ENCODE data around the gene HYDIN.
"Not testable (repeated sequence)": the region's sequence is repeated elsewhere in the genome, so short reads cannot be mapped to it uniquely, and the experiment has no call there.

HYDIN gene

GRCh38 chr16:70922164-70922563 is 308.4 kb downstream of the HYDIN start:
- FAIRE-seq; DNase-seq (ENCODE audit: extremely low spot score, insufficient read length, low read depth): not testable (repeated sequence)

- FAIRE-seq; DNase-seq (ENCODE audit: extremely low spot score, insufficient read length, low read depth): not testable (repeated sequence)
These were observed 309.9 kb downstream of the HYDIN start for GRCh38 chr16:70920661-70921060.

- not testable (repeated sequence) for FAIRE-seq; DNase-seq (ENCODE audit: extremely low spot score, insufficient read length, low read depth)
These were observed 342.3 kb downstream of the HYDIN start for GRCh38 chr16:70888208-70888607.

DNA sequence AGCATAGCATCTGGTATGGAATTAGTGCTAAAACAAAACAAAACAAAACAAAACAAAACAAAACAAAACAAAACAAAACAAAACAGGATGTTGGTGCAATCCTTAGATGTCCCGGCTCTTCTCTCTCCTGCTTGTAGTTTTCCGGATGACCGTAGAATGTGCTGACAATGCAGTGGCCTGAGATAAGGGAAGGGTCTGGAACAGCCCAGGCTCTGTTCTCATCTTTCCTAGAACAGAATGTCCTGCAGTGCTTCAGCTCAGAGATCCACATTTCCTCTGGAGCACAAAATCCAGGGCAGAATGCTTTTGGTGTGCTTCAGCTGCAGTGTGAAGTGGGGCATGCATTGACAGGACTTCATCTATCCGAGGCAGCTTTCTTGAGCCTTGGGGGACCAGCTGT is 345.9 kb downstream of the HYDIN start:
- DNase-seq (ENCODE audit: extremely low spot score, insufficient read length, low read depth); FAIRE-seq: not testable (repeated sequence)

DNA sequence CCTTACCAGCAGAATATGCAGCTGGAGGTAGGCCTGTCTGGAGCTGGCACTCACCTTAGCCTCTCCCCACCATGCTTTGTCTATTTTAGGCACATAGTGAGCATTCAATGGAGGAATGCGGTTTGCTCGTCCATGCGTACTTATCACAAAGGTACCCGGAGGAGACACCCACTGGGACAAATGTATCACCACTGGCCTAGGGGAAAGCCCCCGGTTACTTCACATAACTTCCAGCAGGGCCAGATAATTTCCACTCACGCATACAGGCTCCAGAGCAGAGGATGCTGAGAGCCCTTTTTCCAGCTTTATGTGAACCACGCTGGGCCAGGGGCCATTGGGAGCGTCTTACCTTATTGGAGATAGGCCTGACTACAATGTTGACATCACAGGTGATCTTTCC is 348.2 kb downstream of the HYDIN start:
- not testable (repeated sequence) for FAIRE-seq; DNase-seq (ENCODE audit: extremely low spot score, insufficient read length, low read depth)

DNA sequence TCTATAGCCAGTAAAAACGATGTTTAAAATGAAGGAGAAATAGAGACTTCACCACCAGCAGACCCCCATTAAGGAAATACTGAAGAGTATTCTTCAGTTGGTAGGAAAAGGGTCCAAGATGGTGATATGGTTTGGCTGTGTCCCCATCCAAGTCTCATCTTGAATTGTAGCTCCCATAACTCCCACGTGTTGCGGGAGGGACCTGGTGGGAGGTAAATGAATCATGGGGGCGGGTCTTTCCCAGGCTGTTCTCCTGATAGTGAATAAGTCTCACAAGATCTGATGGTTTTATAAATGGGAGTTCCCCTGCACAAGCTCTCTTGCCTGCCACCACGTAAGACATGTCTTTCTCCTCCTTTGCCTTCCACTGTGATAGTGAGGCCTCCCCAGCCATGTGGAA is 352.6 kb downstream of the HYDIN start:
- FAIRE-seq; DNase-seq (ENCODE audit: extremely low spot score, insufficient read length, low read depth): not testable (repeated sequence)

- FAIRE-seq; DNase-seq (ENCODE audit: extremely low spot score, insufficient read length, low read depth): not testable (repeated sequence)
These were observed 354.1 kb downstream of the HYDIN start for GRCh38 chr16:70876442-70876841.

- FAIRE-seq; DNase-seq (ENCODE audit: extremely low spot score, insufficient read length, low read depth): not testable (repeated sequence)
These were observed 365.8 kb downstream of the HYDIN start for GRCh38 chr16:70864698-70865097.

GRCh38 chr16:70861996-70862395 is 368.5 kb downstream of the HYDIN start:
- not testable (repeated sequence) for DNase-seq (ENCODE audit: extremely low spot score, insufficient read length, low read depth); FAIRE-seq

DNA sequence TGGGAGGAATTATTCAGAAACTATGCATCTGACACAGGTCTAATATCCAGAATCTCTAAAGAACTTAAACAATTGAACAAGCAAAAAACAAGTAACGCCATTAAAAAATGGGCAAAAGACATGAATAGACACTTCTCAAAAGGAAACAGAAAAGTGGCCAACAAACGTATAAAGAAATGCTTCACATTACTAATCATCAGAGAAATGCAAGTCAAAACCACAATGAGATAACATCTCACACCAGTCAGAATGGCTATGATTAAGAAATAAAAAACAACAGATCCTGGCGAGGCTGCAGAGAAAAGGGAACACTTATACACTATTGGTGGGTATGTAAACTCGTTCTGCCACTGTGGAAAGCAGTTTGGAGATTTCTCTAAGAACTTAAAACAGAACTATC is 379.2 kb downstream of the HYDIN start:
- not testable (repeated sequence) for DNase-seq (ENCODE audit: extremely low spot score, insufficient read length, low read depth); FAIRE-seq

DNA sequence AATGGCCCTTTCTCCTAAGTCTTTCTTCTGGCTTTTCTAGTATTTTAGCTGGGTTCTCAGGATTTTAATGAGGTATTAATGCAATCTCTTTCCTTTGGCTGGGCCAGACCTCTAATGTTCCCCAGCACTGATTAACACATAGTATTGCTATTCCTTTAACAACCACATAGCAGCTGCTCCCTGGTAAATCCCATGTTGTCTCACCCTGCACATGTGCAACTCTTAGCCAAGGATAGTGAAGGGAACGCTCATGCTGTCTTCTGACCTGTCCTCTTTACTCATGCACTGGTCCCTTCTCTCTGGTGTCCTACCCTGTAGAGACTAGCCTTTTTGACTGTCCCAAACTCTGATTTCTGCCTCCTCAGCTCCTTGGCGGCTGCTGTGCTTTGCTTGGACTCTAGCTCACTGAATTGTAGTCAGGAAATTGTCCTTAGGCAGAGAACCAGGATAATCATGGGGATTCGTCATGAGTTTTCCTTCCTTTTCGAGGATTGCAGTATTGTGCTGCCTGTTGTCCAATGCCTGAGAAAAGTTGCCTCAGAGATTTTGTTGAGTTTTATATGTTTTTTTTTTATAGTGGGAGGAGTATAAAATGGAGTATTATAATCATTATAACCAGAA is 406.9 kb downstream of the HYDIN start:
- FAIRE-seq; DNase-seq (ENCODE audit: extremely low spot score, insufficient read length, low read depth): not testable (repeated sequence)

- not testable (repeated sequence) for FAIRE-seq; DNase-seq (ENCODE audit: extremely low spot score, insufficient read length, low read depth)
These were observed 407.8 kb downstream of the HYDIN start for GRCh38 chr16:70822734-70823133.

- not testable (repeated sequence) for FAIRE-seq; DNase-seq (ENCODE audit: extremely low spot score, insufficient read length, low read depth)
These were observed 412.4 kb downstream of the HYDIN start for GRCh38 chr16:70818088-70818487.

GRCh38 chr16:70809392-70810060 is 421.0 kb downstream of the HYDIN start:
- FAIRE-seq: no peak
- no peak for DNase-seq (ENCODE audit: extremely low spot score, insufficient read length, low read depth)

- FAIRE-seq (no peak), DNase-seq (ENCODE audit: extremely low spot score, insufficient read length, low read depth) (no peak)
These were observed 422.2 kb downstream of the HYDIN start for GRCh38 chr16:70808371-70808770.

DNA sequence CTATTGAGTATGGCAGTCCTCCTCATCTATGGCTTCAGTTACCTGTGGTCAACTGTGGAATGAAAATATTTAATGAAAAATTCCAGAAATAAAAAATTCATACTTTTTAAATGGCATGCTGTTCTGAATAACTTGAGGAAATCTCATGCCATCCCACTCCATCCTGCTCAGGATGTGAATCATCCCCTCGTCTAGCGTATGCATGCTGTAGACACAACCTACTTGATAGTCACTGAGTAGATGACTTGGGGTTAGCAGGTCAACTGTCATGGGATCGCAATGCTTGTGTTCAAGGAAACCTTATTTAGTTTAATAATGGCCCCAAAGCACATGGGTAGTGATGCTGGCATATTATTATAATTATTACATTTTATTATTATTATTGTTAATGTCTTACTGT is 424.7 kb downstream of the HYDIN start:
- FAIRE-seq (no peak), DNase-seq (ENCODE audit: extremely low spot score, insufficient read length, low read depth) (no peak)

DNA sequence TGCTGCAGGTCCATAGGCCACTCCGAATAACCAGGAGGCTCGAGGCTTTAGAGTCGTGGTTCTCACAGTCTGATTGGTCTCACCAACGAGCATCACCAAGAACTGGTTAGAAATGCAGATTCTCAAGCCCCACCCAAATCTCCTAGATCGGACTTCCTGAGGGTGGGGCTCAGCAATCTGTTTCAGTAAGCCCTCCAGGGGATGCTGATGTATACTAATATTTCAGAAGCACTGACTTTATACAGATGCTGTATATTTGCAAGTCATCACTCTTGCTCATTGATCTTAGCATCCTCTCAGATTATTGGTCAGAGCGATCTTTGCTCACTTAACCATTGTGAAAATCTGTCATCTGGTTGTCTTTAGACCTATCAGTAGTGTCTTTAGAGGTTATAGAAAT is 425.1 kb downstream of the HYDIN start:
- DNase-seq (ENCODE audit: extremely low spot score, insufficient read length, low read depth) (no peak), FAIRE-seq (no peak)

DNA sequence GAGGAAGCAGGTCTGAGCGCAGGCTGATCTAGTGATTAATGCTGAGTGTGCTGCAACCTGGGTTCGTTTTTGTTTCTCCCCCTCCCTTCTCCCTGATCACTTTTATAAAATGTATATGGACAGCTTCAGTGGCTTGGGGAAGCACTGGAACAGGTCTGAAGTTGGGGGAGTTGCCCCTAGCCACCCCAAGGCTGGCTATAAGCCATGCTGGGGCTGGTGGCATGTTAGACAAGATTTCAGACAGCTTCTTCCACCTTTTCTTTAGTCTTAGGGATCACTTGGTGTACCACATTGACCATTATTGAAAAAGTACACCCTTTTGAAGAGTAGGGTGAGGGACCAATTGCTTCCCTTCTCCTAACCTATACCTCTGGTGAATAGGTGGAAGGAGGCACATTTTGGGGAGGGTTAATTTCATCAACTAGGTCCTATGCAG is 425.8 kb downstream of the HYDIN start:
- FAIRE-seq (no peak), DNase-seq (ENCODE audit: extremely low spot score, insufficient read length, low read depth) (no peak)

- DNase-seq (ENCODE audit: extremely low spot score, insufficient read length, low read depth) (no peak), FAIRE-seq (no peak)
These were observed 426.3 kb downstream of the HYDIN start for GRCh38 chr16:70804153-70804733.

- no peak for FAIRE-seq
- no peak for DNase-seq (ENCODE audit: extremely low spot score, insufficient read length, low read depth)
These were observed 427.2 kb downstream of the HYDIN start for GRCh38 chr16:70803319-70803718.

- FAIRE-seq: no peak
- DNase-seq (ENCODE audit: extremely low spot score, insufficient read length, low read depth): no peak
These were observed 428.9 kb downstream of the HYDIN start for GRCh38 chr16:70801611-70802010.

Measured in GM18507 (cell line).